Measurements from ENCODE around the gene FRMD5. TPM values are rescaled to one million over a fixed set of nuclear protein-coding genes. Genes with fewer than 3 reads are reported as not detected.

Gene FRMD5
- total and polyA plus RNA-seq, 2 experiments from 2014 or later = 5.9 to 10.1 TPM

GRCh38 chr15:43975326-43975725 is 219.7 kb downstream of the FRMD5 start:
- Histone ChIP-seq H3K79me2 (replicated peaks; ENCODE audit: insufficient read depth) (0 out of 2 replicates have a peak, but pooled peaks cover 4% of the 10 kb centered on the region), H3K36me3 (ENCODE audit: insufficient read depth) (no peaks in the 10 kb centered on the region), H2AFZ (no peak overlapping the region), H3F3A (replicated peaks; ENCODE audit: low read depth) (no peaks in the 10 kb centered on the region), H3K4me3 (no peak overlapping the region), H3K4me2 (no peak overlapping the region), H3K27ac (ENCODE audit: low read depth) (no peak overlapping the region), H3K9me2 (ENCODE audit: insufficient read depth) (no peaks in the 10 kb centered on the region), H3K27me3 (ENCODE audit: insufficient read depth) (no peaks in the 10 kb centered on the region), H4K20me1 (replicated peaks; ENCODE audit: insufficient read depth) (no peaks in the 10 kb centered on the region), H3K4me1 (ENCODE audit: insufficient read depth) (peaks cover 12% of the 10 kb centered on the region; the same call in 1 of the 2 replicates)
- no peaks in the 10 kb centered on the region for H3K27me3 Mint-ChIP-seq (ENCODE audit: insufficient read depth, low read depth, poor library complexity)
- 0 out of 3 replicates have a peak, but pooled peaks cover 3% of the 10 kb centered on the region for H3K9me3 Mint-ChIP-seq
- DNase-seq (ENCODE audit: low spot score) (no peak), ATAC-seq (no peak)
- H3K27ac Mint-ChIP-seq = no peak overlapping the region
- peaks cover 20% of the 10 kb centered on the region for H3K4me1 Mint-ChIP-seq
- no peaks in the 10 kb centered on the region for H3K36me3 Mint-ChIP-seq (ENCODE audit: low read depth)
- no peak overlapping the region for H3K4me3 Mint-ChIP-seq
- no peak for TF ChIP-seq CTCF (conservative IDR thresholded peaks at IDR 0.05; ENCODE audit: low read depth in 2 of 2)
- TF ChIP-seq POLR2AphosphoS5 (IDR thresholded peaks at IDR 0.05; ENCODE audit: low read depth) = no peak
- no peak for TF ChIP-seq ETS1 (IDR thresholded peaks at IDR 0.05)
- TF ChIP-seq NANOG (IDR thresholded peaks at IDR 0.05; ENCODE audit: borderline replicate concordance) = no peak
- no peak for TF ChIP-seq ZNF462 (CRISPR knock-in tag; IDR thresholded peaks at IDR 0.05)
- no peak for TF ChIP-seq ZNF331 (CRISPR knock-in tag; IDR thresholded peaks at IDR 0.05; ENCODE audit: low read depth)
- TF ChIP-seq STAT1 (IDR thresholded peaks at IDR 0.05; ENCODE audit: unreplicated experiment) = no peak
- TF ChIP-seq ZNF114 (CRISPR knock-in tag; IDR thresholded peaks at IDR 0.05) = no peak
- no peak for TF ChIP-seq EZH2 (IDR thresholded peaks at IDR 0.05; ENCODE audit: low read depth, unreplicated experiment)
- no peak for TF ChIP-seq REST (IDR thresholded peaks at IDR 0.05; ENCODE audit: unreplicated experiment)
- no peak for TF ChIP-seq JUNB (IDR thresholded peaks at IDR 0.05; ENCODE audit: unreplicated experiment)
- TF ChIP-seq EZH2phosphoT487 (IDR thresholded peaks at IDR 0.05; ENCODE audit: unreplicated experiment) = no peak
- no peak for TF ChIP-seq CREB1 (CRISPR knock-in tag; IDR thresholded peaks at IDR 0.05; ENCODE audit: low read depth)

Data from GM23338 (cell line).